Measurements from ENCODE around the gene CDC42EP2.

Gene CDC42EP2

GRCh38 chr11:65314501-65315203 lies at the start of gene CDC42EP2:
Gene CDC42EP2, plus strand, starts transcription at chr11:65314866. Its CDS starts 6,033 bp downstream, at chr11:65320899.
- peak; percentile 76 for DNase-seq

- DNase-seq, result no peak
Measured at GRCh38 chr11:65266210-65266609, 48.5 kb upstream of the CDC42EP2 start.

GRCh38 chr11:65274735-65275682 lies 39.7 kb upstream of the CDC42EP2 start:
- peak; percentile 50 for DNase-seq

GRCh38 chr11:65275906-65276305 lies 38.8 kb upstream of the CDC42EP2 start:
- DNase-seq, result no peak

- DNase-seq, result no peak
Measured at GRCh38 chr11:65277631-65278277, 36.9 kb upstream of the CDC42EP2 start.

GRCh38 chr11:65278356-65278755 lies 36.3 kb upstream of the CDC42EP2 start:
- DNase-seq, result no peak

GRCh38 chr11:65279279-65279678 lies 35.4 kb upstream of the CDC42EP2 start:
- DNase-seq, result no peak

- peak; percentile 44 for DNase-seq
Measured at GRCh38 chr11:65279741-65280440, 34.8 kb upstream of the CDC42EP2 start.

GRCh38 chr11:65280646-65281045 lies 34.0 kb upstream of the CDC42EP2 start:
- no peak for DNase-seq

GRCh38 chr11:65286686-65287085 lies 28.0 kb upstream of the CDC42EP2 start:
- no peak for DNase-seq

GRCh38 chr11:65287601-65288000 lies 27.1 kb upstream of the CDC42EP2 start:
- no peak for DNase-seq

- no peak for DNase-seq
Measured at GRCh38 chr11:65288706-65289536, 25.7 kb upstream of the CDC42EP2 start.

- peak; percentile 15 for DNase-seq
Measured at GRCh38 chr11:65290448-65291165, 24.1 kb upstream of the CDC42EP2 start.

- DNase-seq, result no peak
Measured at GRCh38 chr11:65291613-65292012, 23.1 kb upstream of the CDC42EP2 start.

GRCh38 chr11:65292890-65293289 lies 21.8 kb upstream of the CDC42EP2 start:
- no peak for DNase-seq

GRCh38 chr11:65293909-65294381 lies 20.7 kb upstream of the CDC42EP2 start:
- no peak for DNase-seq

GRCh38 chr11:65295001-65295400 lies 19.7 kb upstream of the CDC42EP2 start:
- no peak for DNase-seq

GRCh38 chr11:65295571-65296341 lies 18.9 kb upstream of the CDC42EP2 start:
- DNase-seq, result no peak

GRCh38 chr11:65297026-65297672 lies 17.5 kb upstream of the CDC42EP2 start:
- no peak for DNase-seq

- DNase-seq, result no peak
Measured at GRCh38 chr11:65298131-65298535, 16.5 kb upstream of the CDC42EP2 start.

Data from CD4-positive, alpha-beta T cell treated with Interleukin-10 for 1 hour (primary cell).